Measurements from ENCODE around the gene AMH. TPM values are rescaled to one million over a fixed set of nuclear protein-coding genes. Genes with fewer than 3 reads are reported as not detected.
"Not testable (repeated sequence)": the region's sequence is repeated elsewhere in the genome, so short reads cannot be mapped to it uniquely, and the experiment has no call there.

AMH gene
- polyA plus RNA-seq, 1 donor = 3.2 TPM

- peak; percentile 96 for DNase-seq
Observed at GRCh38 chr19:2269244-2270156, 20.4 kb downstream of the AMH start.

GRCh38 chr19:2270157-2270422, 21.0 kb downstream of the AMH start:
- DNase-seq = no peak

GRCh38 chr19:2270423-2271233, 21.5 kb downstream of the AMH start:
- DNase-seq = no peak

GRCh38 chr19:2271234-2272103, 22.3 kb downstream of the AMH start:
- no peak for DNase-seq

GRCh38 chr19:2273356-2274184, 24.4 kb downstream of the AMH start:
- no peak for DNase-seq

- DNase-seq = no peak
Observed at GRCh38 chr19:2274185-2274711, 25.1 kb downstream of the AMH start.

GRCh38 chr19:2274931-2275535, 25.9 kb downstream of the AMH start:
- no peak for DNase-seq

GRCh38 chr19:2275588-2276428, 26.7 kb downstream of the AMH start:
- no peak for DNase-seq

GRCh38 chr19:2276429-2276986, 27.4 kb downstream of the AMH start:
- no peak for DNase-seq

GRCh38 chr19:2277138-2277537, 28.0 kb downstream of the AMH start:
- no peak for DNase-seq

GRCh38 chr19:2278459-2279158, 29.5 kb downstream of the AMH start:
- no peak for DNase-seq

GRCh38 chr19:2280633-2281264, 31.6 kb downstream of the AMH start:
- no peak for DNase-seq

GRCh38 chr19:2281265-2282061, 32.3 kb downstream of the AMH start:
- DNase-seq = not testable (repeated sequence)

- DNase-seq = no peak
Observed at GRCh38 chr19:2282062-2282861, 33.1 kb downstream of the AMH start, which contains the start of gene PEAK3. TSS of gene PEAK3 (minus strand) at chr19:2282175. CDS start at chr19:2280931, 1,244 bp downstream.

GRCh38 chr19:2282862-2283237, 33.7 kb downstream of the AMH start:
- DNase-seq = no peak

GRCh38 chr19:2283835-2284507, 34.8 kb downstream of the AMH start:
- DNase-seq = no peak
